Hepatocyte (in vitro differentiated cells): ENCODE data around the gene YOD1.

ENCODE experiments used
- CTCF ChIP-seq: fragments of 200-600 bp; sonication (generic); IDR thresholded peaks from 2 replicates; pipeline ENCODE4 v1.5.1; 2016; ENCODE audit warnings: antibody characterized with exemption, mild to moderate bottlenecking; ENCODE audit not compliant: poor library complexity
- EZH2 ChIP-seq: fragments of 200-600 bp; sonication (generic); IDR thresholded peaks from 2 replicates; pipeline ENCODE4 v1.6.1; 2016; ENCODE audit warnings: antibody characterized with exemption, mild to moderate bottlenecking, borderline replicate concordance
- EZH2phosphoT487 ChIP-seq: fragments of 200-600 bp; sonication (generic); IDR thresholded peaks from one replicate; pipeline ENCODE4 v1.6.1; 2018; ENCODE audit warnings: antibody characterized with exemption, mild to moderate bottlenecking, low read depth, moderate library complexity; ENCODE audit not compliant: unreplicated experiment, severe bottlenecking

- TF ChIP-seq CTCF (no peak), EZH2phosphoT487 (no peak), EZH2 (no peak)
These were observed at the start of gene YOD1 for GRCh38 chr1:207051191-207051943.
